ENCODE results near the gene FGFR2.

DNA sequence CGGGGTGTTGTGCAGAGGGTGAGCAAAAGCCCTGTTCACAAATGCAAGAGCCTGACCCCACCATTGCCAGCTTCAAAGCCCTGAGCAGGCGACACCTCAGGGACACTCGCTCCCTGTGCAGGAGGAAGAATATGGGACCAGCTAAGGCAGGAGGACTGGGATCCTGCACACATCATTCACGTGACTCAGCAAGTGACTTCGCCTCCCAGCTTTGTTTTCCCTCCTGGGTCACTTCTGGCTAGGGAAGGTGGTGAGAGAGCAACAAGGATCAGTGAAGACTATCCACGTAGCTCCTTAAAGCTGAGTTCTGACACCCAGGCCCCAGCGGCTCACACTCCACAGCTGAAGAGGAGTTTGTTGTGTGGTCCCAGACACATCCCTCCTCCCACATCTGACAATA is 164.3 kb downstream of the FGFR2 start:
- TF ChIP-seq, protein P1, sequence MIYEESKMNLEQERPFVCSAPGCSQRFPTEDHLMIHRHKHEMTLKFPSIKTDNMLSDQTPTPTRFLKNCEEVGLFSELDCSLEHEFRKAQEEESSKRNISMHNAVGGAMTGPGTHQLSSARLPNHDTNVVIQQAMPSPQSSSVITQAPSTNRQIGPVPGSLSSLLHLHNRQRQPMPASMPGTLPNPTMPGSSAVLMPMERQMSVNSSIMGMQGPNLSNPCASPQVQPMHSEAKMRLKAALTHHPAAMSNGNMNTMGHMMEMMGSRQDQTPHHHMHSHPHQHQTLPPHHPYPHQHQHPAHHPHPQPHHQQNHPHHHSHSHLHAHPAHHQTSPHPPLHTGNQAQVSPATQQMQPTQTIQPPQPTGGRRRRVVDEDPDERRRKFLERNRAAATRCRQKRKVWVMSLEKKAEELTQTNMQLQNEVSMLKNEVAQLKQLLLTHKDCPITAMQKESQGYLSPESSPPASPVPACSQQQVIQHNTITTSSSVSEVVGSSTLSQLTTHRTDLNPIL (CRISPR knock-in tag; IDR thresholded peaks at IDR 0.05; ENCODE audit: low read depth): no peak
- no peak for TF ChIP-seq RARB (CRISPR knock-in tag; IDR thresholded peaks at IDR 0.05)

Measured in SK-N-SH treated with all-trans-retinoic acid at 6 μM for 48 hours (cell line).